HepG2 (cell line): ENCODE measurements around the gene ZNF749. TPM values are rescaled to one million over a fixed set of nuclear protein-coding genes. Genes with fewer than 3 reads are reported as not detected.
A peak's percentile ranks its signal among the peaks of the same experiment; 100 is the strongest.

Experiments
- ADNP ChIP-seq: sonication (generic); formaldehyde crosslinking; IDR thresholded peaks from 2 replicates; pipeline ENCODE4 v1.4.0; 2020; ENCODE audit warnings: missing genetic modification reagents
- AFF4 ChIP-seq: sonication (generic); formaldehyde crosslinking; IDR thresholded peaks from 2 replicates; pipeline ENCODE4 v1.4.0; 2020; ENCODE audit warnings: missing genetic modification reagents
- GTF3A ChIP-seq: sonication (generic); formaldehyde crosslinking; conservative IDR thresholded peaks from 2 replicates; pipeline ENCODE4 v1.4.0; 2020; ENCODE audit warnings: mild to moderate bottlenecking, missing genetic modification reagents
- KDM5A ChIP-seq: fragments of 200-600 bp; sonication (generic); IDR thresholded peaks from 2 replicates; pipeline ENCODE4 v1.7.0; 2018; ENCODE audit warnings: antibody characterized with exemption, mild to moderate bottlenecking, low read length, borderline replicate concordance
- KLF9 ChIP-seq: IDR thresholded peaks from 2 replicates; pipeline ENCODE4 v1.6.1; 2016; ENCODE audit warnings: low read depth
- NCOA5 ChIP-seq: sonication (generic); formaldehyde crosslinking; IDR thresholded peaks from 2 replicates; pipeline ENCODE4 v1.4.0; 2020; ENCODE audit warnings: missing genetic modification reagents
- NFKBIZ ChIP-seq: IDR thresholded peaks from 2 replicates; pipeline ENCODE4 v1.6.1; 2018; ENCODE audit warnings: missing genetic modification reagents, missing compliant biosample characterization
- NR0B2 ChIP-seq: sonication (generic); formaldehyde crosslinking; IDR thresholded peaks from 2 replicates; pipeline ENCODE4 v1.4.0; 2020; ENCODE audit warnings: mild to moderate bottlenecking, missing genetic modification reagents
- ZNF280D ChIP-seq: sonication (generic); formaldehyde crosslinking; IDR thresholded peaks from 2 replicates; pipeline ENCODE4 v1.5.1; 2020; ENCODE audit warnings: mild to moderate bottlenecking, missing genetic modification reagents
- ZNF639 ChIP-seq: conservative IDR thresholded peaks from 2 replicates; pipeline ENCODE4 v1.6.1; 2018; ENCODE audit warnings: missing genetic modification reagents
- ZNF773 ChIP-seq: sonication (generic); formaldehyde crosslinking; IDR thresholded peaks from 2 replicates; pipeline ENCODE4 v1.4.0; 2020; ENCODE audit warnings: missing genetic modification reagents, borderline replicate concordance
- ZNF788 ChIP-seq: sonication (generic); formaldehyde crosslinking; IDR thresholded peaks from 2 replicates; pipeline ENCODE4 v1.5.0; 2020; ENCODE audit warnings: mild to moderate bottlenecking, missing genetic modification reagents, borderline replicate concordance
- ZXDC ChIP-seq: sonication (generic); formaldehyde crosslinking; IDR thresholded peaks from 2 replicates; pipeline ENCODE4 v1.5.0; 2020; ENCODE audit warnings: mild to moderate bottlenecking, missing genetic modification reagents
- polyA plus RNA-seq, 8 experiments: library from polyadenylated mRNA; depleted of rRNA in 3 of 8; stranded (reverse) in 7 of 8; unstranded in 1 of 8; fragments of >200 nt; fragmentation: Illumina TruSeq in 4 of 8; extraction: Trizol in 4 of 8; gene quantifications; 2 replicates each; pipeline versions ENCODE4 v1.2.1 to v1.2.3, GENCODE V29; 2011 to 2016; ENCODE audit warnings: low read depth in 4 of 8, missing spikeins in 1 of 8, mixed read lengths in 1 of 8; ENCODE audit not compliant: insufficient read depth in 1 of 8
- total RNA-seq, 5 experiments: library from RNA; depleted of rRNA; stranded (reverse); fragments of >200 nt; fragmentation: Illumina TruSeq; extraction: Trizol; gene quantifications; 2 replicates each; pipeline ENCODE4 v1.2.3, GENCODE V29; 2016; ENCODE audit warnings: low read depth in 1 of 5
- TF ChIP-seq, protein P1 (sequence below): sonication (generic); formaldehyde crosslinking; IDR thresholded peaks from 2 replicates; pipeline ENCODE4 v1.5.1; 2020; ENCODE audit warnings: missing genetic modification reagents, mild to moderate bottlenecking, borderline replicate concordance
- TF ChIP-seq, protein P2 (sequence below): IDR thresholded peaks from 2 replicates; pipeline ENCODE4 v1.6.1; 2016; ENCODE audit warnings: low read depth, borderline replicate concordance

ZNF749 gene
- total and polyA plus RNA-seq, 2 of the 13 experiments (the other 11 are each of a cell fraction or from before 2014, with no cell fraction given) = 18.9 to 21.0 TPM

- TF ChIP-seq ZXDC (no peak), NR0B2 (peak; percentile 72; the same call in 1 of the 2 replicates), ZNF788 (CRISPR knock-in tag) (no peak), NFKBIZ (0 out of 2 replicates have a peak, but pooled peaks have one; percentile 55), GTF3A (CRISPR knock-in tag) (no peak), KDM5A (no peak; the same call in 1 of the 2 replicates), ADNP (CRISPR knock-in tag) (no peak), ZNF639 (CRISPR knock-in tag) (no peak), AFF4 (CRISPR knock-in tag) (no peak), ZNF280D (peak; percentile 73; the same call in 1 of the 2 replicates), NCOA5 (CRISPR knock-in tag) (no peak), ZNF773 (CRISPR knock-in tag) (no peak), KLF9 (CRISPR knock-in tag) (0 out of 2 replicates have a peak, but pooled peaks have one; percentile 15)
- TF ChIP-seq, protein P1, sequence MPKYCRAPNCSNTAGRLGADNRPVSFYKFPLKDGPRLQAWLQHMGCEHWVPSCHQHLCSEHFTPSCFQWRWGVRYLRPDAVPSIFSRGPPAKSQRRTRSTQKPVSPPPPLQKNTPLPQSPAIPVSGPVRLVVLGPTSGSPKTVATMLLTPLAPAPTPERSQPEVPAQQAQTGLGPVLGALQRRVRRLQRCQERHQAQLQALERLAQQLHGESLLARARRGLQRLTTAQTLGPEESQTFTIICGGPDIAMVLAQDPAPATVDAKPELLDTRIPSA (CRISPR knock-in tag) = no peak
- TF ChIP-seq, protein P2, sequence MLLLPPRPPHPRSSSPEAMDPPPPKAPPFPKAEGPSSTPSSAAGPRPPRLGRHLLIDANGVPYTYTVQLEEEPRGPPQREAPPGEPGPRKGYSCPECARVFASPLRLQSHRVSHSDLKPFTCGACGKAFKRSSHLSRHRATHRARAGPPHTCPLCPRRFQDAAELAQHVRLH = peak; percentile 42; the same call in 1 of the 2 replicates
Observed at GRCh38 chr19:57477191-57478008, 42.3 kb downstream of the ZNF749 start, which contains the start of gene ZNF772 (continued).
